Stimulated activated CD8-positive, alpha-beta memory T cell treated with anti-CD3 and anti-CD28 coated beads, Interleukin-15, amount 100 ng/mL, for 4 hours (primary cell): ENCODE results near the gene FYB1.

Experiments used
- DNase-seq, 2 donors: peaks; one replicate each; pipeline ENCODE4 v3.0.0-alpha.2; 2020; ENCODE audit warnings: low read depth in 2 of 2

The FYB1 gene

DNA sequence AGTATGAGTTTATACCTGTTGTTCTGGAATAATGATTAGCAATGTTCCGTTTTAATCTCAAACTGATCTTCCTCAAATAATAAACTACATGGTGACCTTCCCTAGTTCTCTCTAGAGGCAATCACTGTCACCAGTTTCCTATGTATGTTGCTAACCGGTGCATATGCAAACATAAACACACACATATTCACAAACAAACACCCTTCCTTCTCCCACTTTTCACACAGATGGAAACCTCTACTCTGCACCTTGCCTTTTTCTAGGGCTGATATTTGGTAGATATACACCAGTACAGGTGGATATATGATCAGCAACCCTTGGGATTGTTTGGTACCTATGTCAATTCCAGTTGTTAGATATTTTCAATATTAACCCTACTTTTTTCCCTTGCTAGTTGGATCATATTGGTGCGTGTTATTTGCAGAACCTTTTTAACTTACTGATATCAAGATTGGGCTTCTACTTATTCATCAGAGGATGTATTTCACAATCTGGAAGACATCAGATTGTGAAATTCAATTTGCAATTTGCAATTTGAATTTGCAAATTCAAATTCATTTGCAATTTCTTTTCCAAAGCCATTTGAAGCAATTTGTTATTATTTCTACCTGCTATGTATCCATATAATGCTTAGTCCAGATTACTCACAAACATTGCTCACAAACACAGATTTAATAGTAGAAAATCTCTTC, 12.6 kb downstream of the FYB1 start:
- no peak for DNase-seq

DNA sequence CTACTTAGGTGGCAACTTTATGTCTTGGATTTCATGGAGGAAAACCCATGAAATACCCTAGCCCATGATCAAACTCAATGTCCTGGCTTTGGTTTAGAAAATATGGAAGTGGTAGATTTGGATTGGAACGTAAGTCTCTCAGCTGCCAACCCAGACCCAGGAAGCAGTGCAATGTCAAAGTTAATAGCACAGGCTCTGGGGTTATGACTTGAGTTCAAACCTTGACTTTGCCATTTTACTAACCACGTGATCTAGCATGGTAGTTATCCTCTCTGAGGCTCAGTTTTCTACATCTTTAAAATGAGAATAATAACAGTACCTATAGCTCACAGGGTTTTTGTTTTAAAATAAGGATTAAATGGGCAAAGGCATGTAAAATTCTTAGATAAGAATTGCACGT, 13.8 kb downstream of the FYB1 start:
- no peak for DNase-seq

DNA sequence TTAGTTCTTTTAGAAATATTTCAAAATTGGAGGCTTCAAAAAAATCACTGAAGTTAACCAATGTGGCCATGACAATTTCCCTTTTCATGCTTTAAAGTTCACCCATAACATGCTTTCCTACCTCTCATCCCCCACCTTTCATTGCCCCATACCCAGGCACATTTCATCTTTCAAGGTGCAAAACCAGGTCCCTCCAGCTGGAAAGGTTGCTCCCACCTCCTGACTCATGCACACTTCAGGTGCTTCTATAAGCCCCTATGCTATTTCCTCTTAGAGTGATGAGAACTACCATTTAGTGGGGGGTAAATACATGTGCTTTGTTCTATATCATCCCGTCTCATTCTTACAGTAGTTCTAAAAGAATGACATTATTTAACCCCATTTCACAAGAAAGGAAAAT, 15.4 kb downstream of the FYB1 start:
- no peak for DNase-seq

DNA sequence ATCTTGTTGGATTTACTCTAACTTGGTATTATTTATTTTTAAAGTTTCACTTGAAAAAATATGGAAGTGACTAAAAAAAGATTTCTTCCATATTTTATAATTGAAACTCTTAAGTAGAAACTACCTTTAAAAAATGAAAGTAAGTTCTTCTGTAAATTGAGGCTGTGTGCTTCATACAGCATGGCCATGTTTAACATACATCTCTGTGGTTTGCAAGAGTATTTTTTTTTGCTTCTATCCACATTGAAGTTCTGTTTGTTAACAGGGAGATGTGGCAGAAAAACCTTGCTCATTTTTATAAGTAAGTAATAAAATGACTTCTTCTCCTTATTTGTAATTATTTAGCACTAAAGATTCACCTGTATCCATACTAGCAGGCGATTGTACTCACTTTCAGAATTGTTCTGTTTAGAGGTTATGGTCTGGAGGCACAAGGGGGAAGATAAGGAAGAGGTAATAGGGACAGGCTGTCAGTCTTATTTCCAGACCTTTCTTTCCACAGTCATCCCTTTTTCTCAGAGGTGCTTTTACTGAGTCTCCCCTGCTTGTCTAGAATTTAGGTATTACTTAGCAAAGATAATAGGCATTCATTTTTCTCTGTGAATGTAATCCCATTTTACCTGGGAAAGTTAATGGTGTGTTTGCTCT, 16.0 kb downstream of the FYB1 start:
- DNase-seq = no peak

DNA sequence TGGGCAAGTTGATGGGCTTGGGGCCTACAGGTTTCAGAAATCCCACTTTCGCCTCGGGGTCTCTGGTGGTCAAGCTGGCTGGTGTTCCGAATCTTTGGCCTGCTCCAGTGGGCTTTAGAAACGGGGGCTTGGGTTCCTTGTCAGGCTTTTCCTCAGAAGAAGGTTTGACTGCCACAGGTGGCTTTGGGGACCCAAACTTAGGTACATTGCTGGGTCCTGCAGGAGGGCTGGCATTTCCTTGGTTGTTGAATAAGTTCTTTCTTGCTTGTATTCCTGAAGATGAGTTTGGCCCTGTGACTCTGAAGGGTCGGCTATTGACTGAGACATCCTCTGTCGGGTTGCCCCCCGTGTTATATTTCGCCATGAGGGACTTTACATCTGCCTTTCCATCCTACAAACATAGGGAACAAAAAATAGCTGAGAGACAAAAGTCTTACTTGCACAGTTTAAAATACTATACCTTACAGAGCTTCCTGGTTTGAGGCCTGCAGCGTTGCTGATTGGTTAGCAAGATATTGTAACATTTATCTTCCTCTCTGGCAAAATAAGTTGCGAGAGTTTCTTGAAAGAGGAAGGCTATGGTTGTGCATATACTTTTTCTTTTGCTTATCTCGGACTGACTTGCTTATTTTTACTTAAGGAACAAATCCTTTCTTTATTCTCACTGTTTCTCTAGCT, 16.6 kb downstream of the FYB1 start:
- DNase-seq = no peak

DNA sequence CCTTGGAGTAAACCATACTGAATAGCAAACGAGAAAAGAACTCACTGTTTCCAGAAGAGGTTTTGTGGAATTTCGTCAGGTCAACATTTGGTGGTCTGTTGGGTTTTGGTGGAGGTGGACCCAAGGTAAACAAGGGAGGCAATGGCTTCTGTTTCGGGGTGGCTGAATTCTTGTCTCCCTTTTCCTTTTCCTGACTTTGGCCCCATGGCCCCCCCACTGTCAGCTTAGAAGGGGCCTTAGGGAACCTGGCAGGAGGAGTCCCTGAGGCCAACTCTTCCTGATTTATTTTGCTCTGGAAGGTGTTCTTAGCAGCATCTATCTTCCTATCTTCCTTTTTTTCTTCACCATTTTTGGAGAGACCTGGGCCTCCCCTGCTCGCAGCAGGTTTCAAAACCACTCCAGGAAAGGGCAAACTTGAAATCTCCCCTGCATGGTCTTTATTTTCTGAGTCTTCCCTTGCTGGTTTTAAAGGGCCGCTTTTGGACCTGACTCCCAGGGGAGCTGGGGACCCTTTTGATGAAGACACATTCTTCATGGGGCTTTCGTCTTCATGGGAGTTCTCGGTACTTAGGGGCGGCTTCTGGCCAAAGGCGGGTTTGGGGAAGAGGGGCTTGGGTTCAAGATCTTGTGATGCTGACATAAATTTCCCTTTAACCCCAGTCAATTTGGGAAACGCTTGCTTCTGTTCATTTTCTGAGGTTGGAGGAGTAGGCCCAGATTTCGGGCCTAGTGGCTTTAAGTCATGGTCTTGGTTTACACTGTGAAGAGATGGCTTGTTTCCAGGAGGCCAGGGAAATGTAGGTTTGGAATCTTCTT, 17.4 kb downstream of the FYB1 start:
- no peak for DNase-seq

DNA sequence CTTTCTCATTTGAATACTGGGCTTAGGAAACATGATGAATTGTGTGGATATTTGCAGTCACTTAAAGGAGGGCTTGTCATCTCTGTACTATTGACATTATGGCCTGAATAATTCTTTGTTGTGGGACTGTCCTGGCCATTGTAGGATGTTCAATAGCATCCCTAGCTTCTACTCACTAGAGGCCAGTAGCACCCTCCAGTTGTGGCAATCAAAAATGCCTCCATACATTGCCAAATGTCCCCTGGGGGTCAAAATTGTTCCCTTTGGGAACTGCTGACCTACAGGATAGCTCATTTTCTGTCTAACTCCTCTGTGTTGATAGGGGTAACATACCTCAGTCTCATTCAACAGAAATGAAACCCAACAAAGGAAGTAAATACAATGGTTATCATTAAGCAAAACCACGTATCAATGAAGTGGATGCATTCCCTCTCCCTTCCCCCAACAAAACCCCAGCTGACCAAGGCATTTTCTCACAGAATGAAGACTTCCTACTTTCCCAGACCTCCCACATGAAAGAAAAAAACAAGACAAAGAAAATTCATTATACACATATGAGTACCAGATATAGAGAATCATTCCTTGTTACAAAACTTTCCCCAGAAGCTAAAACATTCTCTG, 18.1 kb downstream of the FYB1 start:
- DNase-seq = no peak

DNA sequence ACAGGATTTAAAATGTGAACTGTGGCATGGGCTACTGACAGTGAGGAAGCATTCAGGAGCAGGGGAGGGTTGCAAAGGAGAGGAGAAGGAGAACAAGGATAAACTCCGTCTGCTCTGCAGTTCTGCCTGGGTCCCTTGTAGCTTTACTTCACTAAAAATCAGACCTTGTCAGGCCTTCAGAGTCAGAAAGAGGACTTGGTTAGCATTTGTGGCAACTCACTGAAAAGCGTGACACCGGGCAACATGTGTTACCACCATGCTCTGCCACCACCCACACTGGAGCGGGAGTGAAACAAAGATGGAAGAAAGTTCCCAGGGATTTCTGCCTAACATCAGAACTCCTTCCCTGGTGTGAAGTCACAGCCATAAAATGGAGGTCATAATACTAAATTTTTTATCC, 19.3 kb downstream of the FYB1 start:
- DNase-seq = no peak

DNA sequence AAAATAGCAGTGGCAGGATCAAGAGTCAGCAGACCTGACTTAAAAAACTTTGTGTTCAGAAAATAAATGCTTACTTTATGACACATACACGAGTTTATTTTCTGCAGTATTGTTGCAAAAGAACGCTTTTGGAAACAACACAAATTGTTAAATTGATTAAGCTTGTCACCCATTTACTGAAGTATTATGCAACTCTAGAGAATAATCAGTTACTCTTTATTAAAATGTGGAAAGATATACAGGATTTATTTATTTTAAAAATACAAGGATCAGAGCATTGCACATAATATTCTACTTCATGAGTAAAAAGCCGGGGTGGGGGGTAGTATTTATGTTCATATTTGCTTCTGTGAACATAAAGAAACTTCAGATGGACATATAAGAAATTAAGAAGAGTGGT, 20.0 kb downstream of the FYB1 start:
- no peak for DNase-seq

DNA sequence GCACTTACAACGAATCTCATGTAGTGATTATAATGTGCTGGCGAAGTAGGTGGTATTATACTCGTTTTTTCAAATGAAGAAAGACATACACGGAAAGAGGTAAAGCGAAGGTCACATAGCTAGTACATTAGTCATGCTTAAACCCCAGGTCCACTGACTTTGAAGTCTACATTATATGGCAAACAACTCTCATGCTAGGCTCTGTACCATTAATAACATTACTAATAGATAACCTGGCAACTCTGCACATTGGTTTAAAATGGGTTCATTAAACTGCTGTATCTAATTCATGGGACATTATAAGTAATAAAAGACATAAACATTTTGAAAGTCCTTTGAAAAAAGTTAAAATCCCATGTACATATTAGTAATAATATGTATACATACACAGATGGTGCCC, 21.2 kb downstream of the FYB1 start:
- no peak for DNase-seq

DNA sequence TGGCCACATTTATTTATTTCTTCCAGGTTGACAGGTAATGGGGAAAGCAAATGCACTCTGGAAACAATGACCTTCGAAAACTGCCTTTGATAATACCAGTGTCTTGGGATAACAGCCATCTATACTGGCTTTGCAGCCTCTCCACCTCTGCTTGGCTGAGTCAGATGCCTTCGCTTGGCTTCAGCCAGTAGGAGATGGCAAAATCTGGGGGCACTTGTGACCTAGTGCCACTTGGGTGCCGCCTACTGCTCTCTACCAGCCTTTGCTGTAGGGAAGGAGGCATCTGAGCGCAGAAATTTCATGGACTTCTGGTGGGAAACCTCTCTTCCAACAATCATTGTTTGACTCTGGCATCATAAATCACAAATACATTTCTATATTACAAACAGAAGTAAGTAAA, 21.8 kb downstream of the FYB1 start:
- DNase-seq = no peak

DNA sequence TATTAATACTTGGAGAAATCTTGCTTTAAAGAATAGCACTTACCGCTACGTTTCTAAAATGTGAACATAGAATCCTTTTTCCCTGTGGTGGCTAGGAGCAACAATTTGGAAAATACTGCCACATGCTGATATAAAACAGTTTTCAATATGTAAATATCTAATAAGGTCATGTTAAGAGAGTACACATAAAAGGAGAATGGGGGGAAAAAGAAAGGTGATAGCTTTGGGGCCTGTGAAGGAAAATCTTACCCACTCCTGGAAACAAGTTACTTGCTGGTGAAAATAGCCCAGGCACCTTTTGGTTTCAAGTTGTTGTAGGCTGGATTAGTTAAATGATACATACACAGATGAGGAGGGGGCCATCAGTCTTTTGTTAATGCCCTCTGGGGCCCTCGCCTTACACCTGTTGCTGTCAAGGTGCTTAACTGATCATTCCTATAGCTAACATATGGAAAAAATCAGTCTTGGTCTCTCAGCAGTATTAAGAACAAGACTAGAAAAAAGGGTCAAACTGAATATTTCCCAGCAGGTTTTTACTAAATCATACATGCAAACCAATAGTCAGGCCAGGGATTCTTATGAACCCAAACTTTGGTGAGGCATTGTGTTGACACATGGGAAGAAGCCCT, 24.1 kb downstream of the FYB1 start:
- DNase-seq = no peak

DNA sequence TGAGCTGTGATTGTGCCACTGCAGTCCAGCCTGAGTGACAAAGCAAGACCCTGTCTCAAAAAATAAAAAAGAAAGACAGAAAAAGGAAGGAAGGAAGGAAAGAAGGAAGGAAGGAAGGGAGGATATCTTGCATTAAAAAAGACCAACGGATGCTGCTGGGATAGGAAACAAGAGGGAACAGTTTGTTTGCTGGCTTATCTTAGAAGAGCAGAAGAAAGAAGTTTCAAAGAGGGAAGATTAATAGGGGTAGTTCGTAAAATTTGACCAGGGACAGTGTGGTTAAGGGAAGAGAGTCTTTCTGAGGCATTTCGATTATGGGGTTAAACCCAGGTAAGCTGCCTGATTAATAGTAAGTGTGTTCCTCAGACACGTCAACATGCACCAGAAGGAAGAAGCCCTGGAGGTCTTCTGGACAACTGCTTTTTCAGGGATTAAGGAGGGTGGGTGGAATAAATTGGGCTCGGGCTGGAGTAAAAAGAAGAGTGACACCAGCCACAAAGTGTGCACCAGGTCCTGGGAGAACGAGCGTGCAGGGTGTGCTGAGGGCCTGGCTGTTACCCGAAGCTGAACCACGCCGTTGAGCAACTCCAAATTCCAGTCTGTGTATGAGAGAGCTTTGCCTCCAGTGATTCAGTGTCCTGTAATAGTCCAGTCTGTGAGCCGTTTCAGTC, 24.8 kb downstream of the FYB1 start:
- DNase-seq = no peak

DNA sequence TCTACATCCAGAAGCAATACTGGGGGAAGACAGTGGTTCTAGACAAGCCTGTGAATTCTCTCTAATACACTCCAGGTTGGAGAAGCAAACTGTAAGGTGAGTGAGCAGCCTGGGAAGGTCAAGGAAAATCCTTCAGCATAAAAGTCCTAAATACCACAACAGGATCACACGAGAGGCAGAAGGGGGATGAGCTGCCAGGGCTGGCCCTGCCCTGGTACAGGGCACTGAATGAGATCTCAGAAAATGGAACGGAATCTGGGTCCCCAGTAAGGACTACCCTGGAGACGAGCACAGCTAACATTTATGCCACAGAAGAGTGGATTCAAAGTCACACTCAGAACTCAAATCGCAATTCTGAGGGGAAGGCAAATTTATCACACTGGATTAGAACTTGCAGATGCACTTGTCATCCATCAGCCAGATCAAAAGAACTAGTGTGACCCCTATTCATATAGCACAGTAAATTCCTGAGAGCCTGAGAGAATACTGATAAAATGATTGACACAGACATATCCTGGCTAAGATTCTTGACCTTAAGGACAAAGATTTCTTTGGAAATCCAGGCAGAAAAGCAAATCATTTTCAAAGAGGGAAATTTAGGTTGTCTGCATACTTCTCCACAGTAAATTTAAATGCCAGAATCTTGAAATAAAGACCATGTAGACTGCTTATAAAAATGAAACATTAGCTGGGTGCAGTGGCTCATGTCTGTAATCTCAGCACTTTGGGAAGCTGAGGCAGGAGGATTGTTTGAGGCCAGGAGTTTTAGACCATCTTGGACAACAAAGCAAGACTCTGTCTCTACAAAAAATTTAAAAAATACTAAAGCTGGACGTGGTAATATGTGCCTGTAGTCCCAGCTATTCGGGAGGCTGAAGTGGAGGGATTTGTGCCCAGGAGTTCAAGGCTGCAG, 25.6 kb downstream of the FYB1 start:
- no peak for DNase-seq

DNA sequence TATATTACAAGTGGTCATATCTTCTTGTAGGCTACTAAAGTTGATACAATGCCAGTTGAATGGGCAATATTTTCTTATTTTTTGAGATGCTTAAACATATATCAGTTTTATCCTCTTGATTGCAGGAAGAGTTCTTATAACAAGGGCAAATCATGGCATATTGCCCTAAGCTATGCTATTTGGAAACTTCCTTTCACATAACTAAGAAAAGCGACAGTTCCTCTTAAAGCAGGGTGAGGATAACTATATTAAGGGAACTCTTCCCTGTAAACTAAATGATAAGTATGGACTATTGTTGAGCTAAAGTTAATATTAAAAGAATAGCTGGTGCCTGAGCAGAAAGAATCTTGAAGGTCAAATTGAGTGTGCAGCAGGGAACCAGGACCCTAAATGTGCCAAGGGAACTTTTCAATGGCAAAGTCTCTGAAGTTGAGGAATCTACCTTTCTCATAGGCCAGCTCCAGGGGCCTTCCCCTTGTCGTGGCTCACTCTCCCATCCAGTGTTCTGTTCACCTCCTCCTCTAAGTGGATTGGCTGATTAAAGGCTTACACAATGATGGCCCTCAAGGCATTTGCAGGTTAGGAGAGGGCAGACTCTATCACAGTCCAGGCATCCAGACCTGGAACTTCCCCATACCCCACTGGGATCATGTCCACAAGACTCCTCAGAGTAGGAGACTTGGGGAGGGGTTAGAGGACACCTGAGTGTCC, 26.8 kb downstream of the FYB1 start:
- DNase-seq = no peak

DNA sequence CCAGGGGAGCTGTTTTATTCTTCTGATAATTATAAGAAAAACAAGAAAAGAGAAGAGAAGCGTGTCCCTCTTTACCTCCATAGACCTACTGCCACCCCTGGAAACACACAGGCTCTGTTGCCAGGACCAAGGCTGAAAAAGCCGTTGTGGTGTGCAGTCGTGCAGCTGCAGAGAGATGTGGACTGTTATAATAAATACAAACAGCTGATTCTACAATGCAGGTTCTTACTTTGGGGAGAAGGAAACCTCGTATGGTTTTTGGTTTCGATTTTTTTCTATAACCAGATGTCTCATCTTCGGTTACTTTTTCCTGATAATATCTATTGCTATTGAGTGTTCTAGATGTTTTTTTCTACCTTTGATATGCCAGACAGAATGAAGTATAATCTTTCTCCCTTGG, 28.1 kb downstream of the FYB1 start:
- no peak for DNase-seq

DNA sequence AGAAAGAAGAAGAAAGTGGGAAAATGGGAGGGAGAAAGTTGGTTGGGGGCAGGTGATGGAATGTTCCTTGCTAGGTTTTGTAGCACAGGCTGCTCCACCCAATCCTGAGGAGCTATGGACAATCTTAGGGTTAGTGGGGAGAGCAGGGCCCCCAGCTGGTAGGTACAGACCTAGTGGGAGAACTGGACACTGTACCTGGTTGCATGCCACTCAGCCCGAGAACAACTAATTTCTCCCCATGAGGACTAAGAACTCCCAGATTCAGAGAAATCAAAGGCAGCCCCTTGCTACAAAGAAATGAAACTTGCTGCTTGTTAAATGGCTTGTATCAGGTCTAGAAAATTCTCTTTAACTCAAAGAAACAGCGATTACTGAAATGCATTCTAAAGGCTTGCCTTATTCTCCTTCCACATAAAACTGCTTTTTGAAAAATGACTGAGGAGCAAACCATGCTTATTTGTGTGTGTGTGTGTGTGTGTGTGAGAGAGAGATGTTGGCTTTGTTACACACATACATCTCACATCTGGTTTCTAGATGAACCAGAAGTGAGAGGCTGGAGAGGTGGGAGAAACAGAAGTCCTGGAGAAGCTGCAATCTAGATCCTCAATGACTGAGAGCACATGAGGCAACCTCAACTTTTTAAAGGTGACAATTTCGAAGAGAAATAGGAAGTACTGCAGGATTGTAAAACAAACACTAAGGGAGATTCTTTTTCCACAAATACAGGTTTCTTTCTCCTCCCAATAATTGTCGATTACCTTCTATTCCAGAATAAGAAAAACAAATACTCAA, 28.9 kb downstream of the FYB1 start:
- DNase-seq = no peak

DNA sequence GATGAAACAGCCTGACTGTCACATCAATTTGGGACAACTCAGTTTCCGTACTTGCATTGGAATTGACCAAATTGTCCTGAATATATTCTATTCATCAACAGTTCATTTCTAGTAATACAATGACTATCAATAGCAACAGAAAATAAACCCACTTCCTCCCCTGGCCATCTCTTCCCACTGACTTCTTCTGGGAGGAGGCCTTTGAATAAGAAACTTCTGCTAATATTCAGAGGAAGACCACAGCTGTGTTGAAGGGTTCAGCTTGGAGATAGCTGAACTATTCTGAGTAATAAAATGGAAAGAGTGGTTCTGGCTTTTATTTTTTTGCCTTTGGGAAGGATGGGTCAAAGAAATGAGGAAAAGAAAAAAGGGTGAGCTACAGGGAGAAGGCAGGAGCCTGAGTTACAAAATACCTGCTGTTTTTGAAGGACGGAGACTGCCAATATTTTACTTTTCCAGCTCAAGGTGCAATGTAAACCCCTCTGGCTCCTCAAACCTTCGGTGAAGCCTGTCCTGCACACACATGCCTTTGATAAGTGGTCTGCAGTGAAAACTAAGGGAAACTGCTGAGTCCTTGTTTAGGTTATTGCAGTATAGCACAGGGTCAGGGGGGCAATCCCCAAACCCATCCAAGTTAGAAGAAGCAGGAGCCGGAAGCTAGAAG, 29.9 kb downstream of the FYB1 start:
- DNase-seq = no peak
